HFFc6 (cell line): ENCODE results near the gene TSPAN9. TPM values are rescaled to one million over a fixed set of nuclear protein-coding genes. Genes with fewer than 3 reads are reported as not detected.

Experiments used
- DNase-seq: peaks from one replicate; pipeline ENCODE4 v3.0.0-alpha.2; 2018
- H3K27ac Mint-ChIP-seq: 2 replicates; pipeline ENCODE4 v1.8.0; 2020; ENCODE audit warnings: mild to moderate bottlenecking, mixed read lengths
- H3K27me3 Mint-ChIP-seq: 2 replicates; pipeline ENCODE4 v1.8.0; 2021; ENCODE audit warnings: mild to moderate bottlenecking, moderate library complexity, mixed read lengths; ENCODE audit not compliant: insufficient read depth
- H3K36me3 Mint-ChIP-seq: 2 replicates; pipeline ENCODE4 v1.8.0; 2021; ENCODE audit warnings: low read depth, mixed read lengths
- H3K4me1 Mint-ChIP-seq: 2 replicates; pipeline ENCODE4 v1.8.0; 2020; ENCODE audit warnings: low read depth, mixed read lengths
- H3K4me3 Mint-ChIP-seq: 2 replicates; pipeline ENCODE4 v1.8.0; 2020; ENCODE audit warnings: mild to moderate bottlenecking, moderate library complexity, mixed read lengths
- H3K9me3 Mint-ChIP-seq: 2 replicates; pipeline ENCODE4 v1.8.0; 2020; ENCODE audit warnings: mild to moderate bottlenecking, mixed read lengths
- total RNA-seq, 6 experiments: library from RNA; stranded (reverse); fragmentation: NEBNext Ultra II Directional; extraction: Animal tissue kit (Norgen Biotek cat#: 25700); gene quantifications; 2 replicates in 1 of 6; 3 replicates in 5 of 6; pipeline ENCODE4 v1.2.3, GENCODE V29; 2021
- TF ChIP-seq, protein P1 (sequence below): fragments of 200-600 bp; sonication (generic); IDR thresholded peaks from 2 replicates; pipeline ENCODE4 v1.5.0; 2021; ENCODE audit warnings: antibody characterized with exemption, mild to moderate bottlenecking

The TSPAN9 gene
- total RNA-seq, 6 experiments from 2014 or later: 18.1 to 35.8 (median 22.7) TPM

DNA sequence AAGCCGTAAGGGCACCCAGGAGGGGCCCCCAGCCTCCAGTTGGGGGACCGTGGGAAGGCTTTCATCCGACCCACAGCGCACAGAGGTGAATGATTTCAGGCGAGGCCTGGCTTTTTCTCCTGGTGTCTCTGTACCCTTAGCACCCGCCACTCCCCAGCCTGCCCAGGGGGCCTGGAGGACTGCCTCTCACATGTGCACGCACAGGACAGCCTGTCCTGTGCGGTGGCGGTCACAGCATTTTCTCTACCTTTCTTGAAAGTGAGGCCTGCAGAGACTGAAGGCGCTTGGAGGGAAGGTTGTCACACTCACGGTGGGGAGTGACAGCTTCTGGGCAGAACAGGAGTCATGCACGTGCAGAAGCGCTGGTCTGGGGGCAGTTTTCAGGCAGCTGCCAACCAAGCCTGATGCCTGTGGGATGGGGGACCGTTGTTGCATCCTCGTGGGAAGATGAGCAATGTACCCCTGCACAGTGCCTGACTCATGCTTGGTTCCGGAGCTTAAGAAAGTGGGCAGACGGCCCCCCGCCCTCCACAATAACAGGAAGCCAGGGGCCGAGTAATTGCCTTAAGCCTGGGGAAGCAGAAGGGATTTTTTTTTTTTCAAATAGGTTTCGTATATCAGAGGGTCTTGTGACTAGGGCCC is 148.1 kb downstream of the TSPAN9 start:
- H3K36me3 Mint-ChIP-seq: peaks cover 13% of the 10 kb centered on the region
- TF ChIP-seq, protein P1, sequence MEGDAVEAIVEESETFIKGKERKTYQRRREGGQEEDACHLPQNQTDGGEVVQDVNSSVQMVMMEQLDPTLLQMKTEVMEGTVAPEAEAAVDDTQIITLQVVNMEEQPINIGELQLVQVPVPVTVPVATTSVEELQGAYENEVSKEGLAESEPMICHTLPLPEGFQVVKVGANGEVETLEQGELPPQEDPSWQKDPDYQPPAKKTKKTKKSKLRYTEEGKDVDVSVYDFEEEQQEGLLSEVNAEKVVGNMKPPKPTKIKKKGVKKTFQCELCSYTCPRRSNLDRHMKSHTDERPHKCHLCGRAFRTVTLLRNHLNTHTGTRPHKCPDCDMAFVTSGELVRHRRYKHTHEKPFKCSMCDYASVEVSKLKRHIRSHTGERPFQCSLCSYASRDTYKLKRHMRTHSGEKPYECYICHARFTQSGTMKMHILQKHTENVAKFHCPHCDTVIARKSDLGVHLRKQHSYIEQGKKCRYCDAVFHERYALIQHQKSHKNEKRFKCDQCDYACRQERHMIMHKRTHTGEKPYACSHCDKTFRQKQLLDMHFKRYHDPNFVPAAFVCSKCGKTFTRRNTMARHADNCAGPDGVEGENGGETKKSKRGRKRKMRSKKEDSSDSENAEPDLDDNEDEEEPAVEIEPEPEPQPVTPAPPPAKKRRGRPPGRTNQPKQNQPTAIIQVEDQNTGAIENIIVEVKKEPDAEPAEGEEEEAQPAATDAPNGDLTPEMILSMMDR: no peak
- H3K9me3 Mint-ChIP-seq: peaks cover 11% of the 10 kb centered on the region
- DNase-seq: peak; percentile 37
- peaks cover 12% of the 10 kb centered on the region for H3K4me1 Mint-ChIP-seq
- peak overlapping the region; percentile 38; the same call in 1 of the 2 replicates for H3K27ac Mint-ChIP-seq
- H3K27me3 Mint-ChIP-seq: peaks cover 2% of the 10 kb centered on the region; the same call in 1 of the 2 replicates
- H3K4me3 Mint-ChIP-seq: no peak overlapping the region

DNA sequence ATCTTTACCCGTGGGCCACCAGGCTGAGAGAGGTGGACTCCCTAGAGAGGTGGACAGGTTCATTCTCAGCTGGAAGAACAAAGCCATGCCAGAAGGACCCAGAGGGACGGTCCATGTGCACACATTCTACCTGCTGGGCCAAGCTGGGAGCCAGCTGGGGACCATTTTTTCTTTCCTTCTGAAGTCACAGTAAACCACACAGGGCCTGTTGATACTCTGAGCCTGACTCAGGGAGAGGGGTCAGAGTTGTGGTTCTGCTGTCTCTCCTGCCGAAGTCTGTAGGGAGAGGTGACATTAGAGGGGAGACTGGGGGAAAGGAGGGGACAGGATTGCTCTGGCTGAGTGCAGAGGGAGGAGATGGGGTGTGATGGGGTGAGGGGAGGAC is 148.6 kb downstream of the TSPAN9 start:
- Mint-ChIP-seq H3K27me3 (peaks cover 2% of the 10 kb centered on the region; the same call in 1 of the 2 replicates), H3K27ac (peak overlapping the region; percentile 38; the same call in 1 of the 2 replicates), H3K36me3 (peaks cover 13% of the 10 kb centered on the region), H3K9me3 (peaks cover 11% of the 10 kb centered on the region), H3K4me1 (peaks cover 12% of the 10 kb centered on the region), H3K4me3 (no peak overlapping the region)
- DNase-seq: no peak
- TF ChIP-seq, protein P1: no peak

DNA sequence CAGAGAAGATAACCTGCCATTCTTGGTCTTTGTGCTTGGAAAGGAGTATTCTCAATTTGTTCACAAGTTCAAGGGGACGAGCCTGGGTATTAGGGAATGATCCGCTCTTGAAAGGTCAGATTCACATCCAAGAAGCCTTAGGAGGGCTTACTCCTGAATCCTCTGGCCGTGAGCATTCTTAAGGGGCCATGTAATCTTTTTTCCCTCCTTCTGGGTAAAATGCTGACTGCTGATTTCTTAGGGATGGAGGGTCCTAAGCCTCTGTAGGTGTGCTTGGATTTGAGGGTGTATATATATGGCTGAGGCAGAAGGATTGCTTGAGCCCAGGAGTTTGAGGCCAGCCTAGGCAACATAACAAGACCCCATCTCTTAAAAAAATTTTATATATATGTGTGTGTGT is 149.1 kb downstream of the TSPAN9 start:
- peaks cover 12% of the 10 kb centered on the region for H3K4me1 Mint-ChIP-seq
- H3K9me3 Mint-ChIP-seq: peaks cover 11% of the 10 kb centered on the region

DNA sequence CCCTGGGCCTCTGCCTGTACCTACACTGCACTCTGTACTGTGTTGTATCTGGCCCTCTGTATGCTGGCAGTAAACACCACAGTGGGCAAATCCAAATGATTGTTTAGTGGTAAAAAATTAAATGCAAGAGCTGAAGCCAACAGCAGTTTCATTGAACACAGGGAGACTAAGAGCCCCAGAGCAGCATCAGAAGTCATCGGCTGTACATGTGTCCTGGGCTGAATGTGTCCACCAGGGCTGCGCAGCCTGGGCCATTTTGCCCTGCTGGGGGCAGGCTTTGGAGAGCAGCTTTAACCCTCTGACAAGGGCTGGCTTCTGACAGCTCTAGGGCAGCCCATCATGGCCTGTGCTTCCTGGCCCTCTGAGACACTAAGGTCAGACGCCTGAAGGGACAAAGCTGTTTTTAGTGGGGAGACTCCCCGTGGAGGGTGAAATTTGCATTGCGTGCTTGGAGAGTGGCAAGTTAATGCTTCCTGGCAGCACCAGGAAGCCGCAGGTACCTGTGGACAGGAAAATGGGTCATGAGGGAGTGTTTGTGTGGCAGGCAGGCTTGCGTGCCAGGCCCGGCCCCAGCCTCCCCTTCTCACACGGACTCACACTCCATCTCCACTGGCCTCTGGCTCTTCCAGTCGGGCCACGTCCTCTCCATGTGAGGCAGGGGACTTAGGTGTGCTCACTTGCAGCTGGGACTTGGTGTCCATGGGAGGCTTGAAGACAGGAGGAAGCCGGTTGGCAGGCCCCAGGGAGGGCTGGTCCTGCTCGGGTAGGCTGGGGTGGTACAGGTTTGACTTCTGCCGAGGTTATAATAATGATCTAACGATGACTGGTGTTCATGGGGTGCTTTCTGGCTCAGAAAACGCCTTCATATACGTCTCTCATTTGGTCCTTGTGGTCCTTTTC is 150.1 kb downstream of the TSPAN9 start:
- DNase-seq: no peak
- H3K4me3 Mint-ChIP-seq: no peak overlapping the region
- TF ChIP-seq, protein P1: no peak; the same call in 1 of the 2 replicates
- peaks cover 2% of the 10 kb centered on the region for H3K27me3 Mint-ChIP-seq
- peaks cover 11% of the 10 kb centered on the region for H3K9me3 Mint-ChIP-seq
- peaks cover 13% of the 10 kb centered on the region for H3K36me3 Mint-ChIP-seq
- H3K27ac Mint-ChIP-seq: no peak overlapping the region
- H3K4me1 Mint-ChIP-seq: peaks cover 12% of the 10 kb centered on the region

More for the DNA sequence above, 149.1 kb downstream of the TSPAN9 start:
- TF ChIP-seq, protein P1: no peak
- Mint-ChIP-seq H3K36me3 (peaks cover 13% of the 10 kb centered on the region), H3K27me3 (peaks cover 2% of the 10 kb centered on the region), H3K27ac (peak overlapping the region; percentile 38; the same call in 1 of the 2 replicates), H3K4me3 (no peak overlapping the region)
- no peak for DNase-seq

DNA sequence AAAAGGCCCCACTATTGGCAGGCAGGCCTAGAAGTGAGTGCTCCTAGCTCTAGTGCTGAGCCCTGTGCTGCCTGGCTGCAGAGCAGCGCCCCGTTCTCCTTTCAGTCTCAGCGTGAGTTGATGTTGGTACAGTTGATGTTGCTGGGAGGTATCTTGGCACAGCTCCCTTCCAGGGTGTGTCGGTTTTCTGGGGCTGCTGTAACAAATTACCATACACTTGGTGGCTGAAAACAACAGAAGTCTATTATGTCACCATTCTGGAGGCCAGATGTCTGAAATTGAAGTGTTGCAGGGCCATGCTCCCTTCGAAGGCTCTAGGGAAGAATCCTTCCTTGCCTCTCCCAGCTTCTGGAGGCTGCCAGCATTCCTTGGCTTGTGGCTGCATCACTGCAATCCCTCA is 151.4 kb downstream of the TSPAN9 start:
- no peak for DNase-seq
- no peak overlapping the region for H3K4me3 Mint-ChIP-seq
- H3K9me3 Mint-ChIP-seq: peaks cover 11% of the 10 kb centered on the region
- H3K4me1 Mint-ChIP-seq: peaks cover 12% of the 10 kb centered on the region
- H3K27ac Mint-ChIP-seq: no peak overlapping the region
- TF ChIP-seq, protein P1: no peak
- peaks cover 13% of the 10 kb centered on the region for H3K36me3 Mint-ChIP-seq
- peaks cover 2% of the 10 kb centered on the region for H3K27me3 Mint-ChIP-seq
